Activated CD8-positive, alpha-beta memory T cell treated with anti-CD3 and anti-CD28 coated beads for 4 hours (primary cell): Measurements from ENCODE around the gene COL4A2.
A peak's percentile ranks its signal among the peaks of the same experiment; 100 is the strongest.

Experiments
- DNase-seq, 2 donors: peaks; one replicate each; pipeline ENCODE4 v3.0.0-alpha.2; 2020; ENCODE audit warnings: low read depth in 2 of 2

COL4A2 gene

GRCh38 chr13:110557610-110558305 lies 250.7 kb downstream of the COL4A2 start:
- no peak for DNase-seq

- DNase-seq: no peak
Measured at GRCh38 chr13:110559429-110559943, 252.4 kb downstream of the COL4A2 start.

- DNase-seq: no peak
Measured at GRCh38 chr13:110559986-110560385, 252.9 kb downstream of the COL4A2 start.

GRCh38 chr13:110560601-110561343 lies 253.7 kb downstream of the COL4A2 start:
- DNase-seq: no peak

GRCh38 chr13:110561344-110562035 lies 254.4 kb downstream of the COL4A2 start, which contains the start of gene RAB20:
RAB20 (minus strand) TSS chr13:110561722; CDS start chr13:110561519, 203 bp downstream.
- DNase-seq: peak; percentile 34 to 46

GRCh38 chr13:110562036-110562597 lies 255.0 kb downstream of the COL4A2 start:
- DNase-seq: no peak
